Epithelial cell of prostate (primary cell): ENCODE data around the gene UBA3.
A peak's percentile ranks its signal among the peaks of the same experiment; 100 is the strongest.

Experiments used
- DNase-seq: peaks from one replicate; pipeline ENCODE4 v3.0.0-alpha.2; 2011; ENCODE audit warnings: low read depth, low spot score
- H3K27ac ChIP-seq: fragments of 450-650 bp; 2 replicates; pipeline ENCODE4 v1.5.1; 2017; ENCODE audit warnings: mild to moderate bottlenecking

UBA3 gene

DNA sequence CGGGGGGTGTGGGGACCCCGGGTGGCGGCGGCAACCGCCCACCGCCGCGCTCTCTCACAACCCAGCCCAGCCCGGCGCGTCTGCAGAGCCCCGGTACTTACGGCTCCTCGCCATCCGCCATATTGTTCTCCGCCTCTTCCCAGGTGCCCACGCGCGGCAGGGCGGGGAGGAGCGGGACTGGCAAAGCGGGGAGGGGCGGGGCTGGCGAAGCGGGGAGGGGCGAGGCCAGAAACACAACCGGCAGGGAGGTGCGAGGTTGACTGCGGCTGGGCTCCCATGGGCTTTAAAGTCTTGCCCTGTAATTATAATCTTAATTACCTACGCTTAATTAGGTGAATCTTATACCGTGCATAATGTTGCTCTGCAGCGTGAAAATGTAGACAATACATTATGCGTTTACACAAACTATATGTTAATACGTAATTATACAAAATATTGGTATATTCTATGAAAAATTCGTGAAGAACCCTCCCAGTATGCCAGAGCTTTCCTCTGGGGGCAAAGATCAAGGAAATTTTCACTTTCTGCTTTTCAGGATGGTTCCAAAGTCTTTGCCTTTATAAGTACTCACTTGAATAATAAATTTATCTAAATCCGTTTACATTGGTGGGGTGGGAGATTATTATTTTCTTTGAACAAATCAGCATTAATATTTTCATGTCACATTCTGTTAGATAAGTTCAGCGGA is at the start of gene UBA3:
UBA3 (minus strand) TSS at position 133 of the 688 bp plus-strand sequence; CDS start at position 121, 12 bp downstream.
- peak within 1 kb of the TSS; percentile 62 for H3K27ac ChIP-seq
- peak; percentile 46 for DNase-seq

DNA sequence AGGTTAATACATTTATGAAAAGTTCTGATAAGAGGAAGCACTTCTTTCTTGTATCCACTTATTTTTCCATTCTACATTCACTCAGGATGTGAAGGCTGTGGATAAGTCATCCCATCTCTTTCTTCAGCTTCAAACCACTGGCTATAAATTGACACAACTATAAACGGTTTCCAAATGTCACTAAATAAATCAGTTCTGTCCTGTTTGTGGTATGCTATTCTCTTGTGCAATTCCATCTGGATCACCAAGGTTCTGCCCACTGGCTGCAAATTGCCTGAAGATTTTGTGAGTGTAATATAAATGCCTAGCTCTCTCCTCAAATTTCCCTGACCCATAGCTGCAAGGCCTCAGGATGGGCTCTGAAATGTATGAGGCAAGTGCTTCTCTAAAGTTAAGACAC is 49.4 kb upstream of the UBA3 start:
- DNase-seq: no peak
- no peak overlapping the region for H3K27ac ChIP-seq

- no peak for DNase-seq
- no peak overlapping the region for H3K27ac ChIP-seq
These were observed 48.3 kb upstream of the UBA3 start for GRCh38 chr3:69128509-69128908.

GRCh38 chr3:69126999-69127398 is 46.8 kb upstream of the UBA3 start:
- DNase-seq: no peak
- no peak overlapping the region for H3K27ac ChIP-seq

GRCh38 chr3:69126216-69126615 is 46.1 kb upstream of the UBA3 start:
- no peak overlapping the region for H3K27ac ChIP-seq

DNA sequence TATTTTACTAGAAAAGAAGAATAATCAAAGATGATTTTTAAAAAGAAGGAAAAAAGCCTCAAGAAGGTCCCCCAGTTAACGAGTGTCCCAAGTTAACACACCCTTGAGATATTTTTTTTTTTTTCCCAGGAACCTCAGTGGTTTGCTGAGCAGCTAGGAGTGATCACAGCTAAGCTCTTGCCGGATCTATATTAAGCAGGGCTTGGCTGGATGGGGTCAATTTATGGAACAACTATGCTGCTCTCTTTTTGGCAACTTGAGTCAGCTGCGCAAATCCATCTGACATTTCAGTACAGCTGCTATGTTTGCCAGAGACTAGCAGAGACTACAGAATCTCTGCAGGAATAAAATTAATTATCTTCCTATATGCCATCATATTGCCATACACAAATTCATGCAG is 42.2 kb upstream of the UBA3 start, which contains the start of gene LMOD3:
LMOD3 (minus strand) TSS at position 193 of the 400 bp plus-strand sequence. CDS start 209 bp downstream, outside the sequence.
- H3K27ac ChIP-seq: no peak within 1 kb of the TSS
- DNase-seq: no peak

More at GRCh38 chr3:69126216-69126615, 46.1 kb upstream of the UBA3 start:
- DNase-seq: no peak

GRCh38 chr3:69121950-69122349 is 41.8 kb upstream of the UBA3 start:
- H3K27ac ChIP-seq: no peak overlapping the region
- no peak for DNase-seq

GRCh38 chr3:69121513-69121912 is 41.3 kb upstream of the UBA3 start:
- DNase-seq: no peak
- H3K27ac ChIP-seq: no peak overlapping the region

- no peak overlapping the region for H3K27ac ChIP-seq
- no peak for DNase-seq
These were observed 40.8 kb upstream of the UBA3 start for GRCh38 chr3:69120879-69121464.

DNA sequence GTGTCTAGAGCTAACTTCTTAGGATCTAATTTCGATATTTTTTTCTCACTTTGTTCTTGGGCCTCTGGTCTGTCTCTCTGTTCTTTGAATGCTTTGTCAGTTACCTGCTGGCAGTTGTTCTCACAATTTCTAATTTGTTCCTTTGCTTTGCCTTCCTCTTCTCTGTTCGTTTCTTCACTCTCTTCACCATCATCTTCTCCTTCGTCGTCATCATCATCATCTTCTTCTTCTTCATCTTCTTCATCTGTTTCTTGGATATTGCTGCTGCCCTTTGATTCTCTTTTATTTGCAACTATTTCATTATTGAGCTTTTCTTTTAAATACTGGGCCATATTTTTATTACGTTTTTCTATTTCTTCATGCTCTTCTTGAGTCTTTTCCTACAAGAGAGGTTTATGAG is 39.5 kb upstream of the UBA3 start:
- no peak overlapping the region for H3K27ac ChIP-seq
- DNase-seq: no peak

DNA sequence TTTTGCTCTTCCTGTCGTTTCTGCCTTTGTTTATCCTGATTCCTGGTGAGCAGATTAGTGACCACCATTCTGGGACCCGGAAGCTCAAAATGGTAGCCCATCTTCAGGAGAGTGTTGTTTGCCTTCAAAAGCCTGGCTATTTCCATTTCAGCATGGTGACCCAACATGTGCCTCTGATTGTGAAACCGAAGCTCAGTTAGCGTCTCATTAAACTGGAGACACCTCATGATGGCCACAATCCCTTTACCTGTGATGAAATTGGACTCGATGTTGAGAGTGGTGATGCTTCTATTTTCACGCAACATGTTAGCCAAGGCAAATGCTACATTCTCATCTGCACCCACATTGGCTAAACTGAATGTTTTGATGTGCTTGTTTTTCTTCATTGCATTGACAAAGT is 39.0 kb upstream of the UBA3 start:
- no peak overlapping the region for H3K27ac ChIP-seq
- DNase-seq: no peak

- no peak overlapping the region for H3K27ac ChIP-seq
- no peak for DNase-seq
These were observed 38.4 kb upstream of the UBA3 start for GRCh38 chr3:69118555-69118954.

DNA sequence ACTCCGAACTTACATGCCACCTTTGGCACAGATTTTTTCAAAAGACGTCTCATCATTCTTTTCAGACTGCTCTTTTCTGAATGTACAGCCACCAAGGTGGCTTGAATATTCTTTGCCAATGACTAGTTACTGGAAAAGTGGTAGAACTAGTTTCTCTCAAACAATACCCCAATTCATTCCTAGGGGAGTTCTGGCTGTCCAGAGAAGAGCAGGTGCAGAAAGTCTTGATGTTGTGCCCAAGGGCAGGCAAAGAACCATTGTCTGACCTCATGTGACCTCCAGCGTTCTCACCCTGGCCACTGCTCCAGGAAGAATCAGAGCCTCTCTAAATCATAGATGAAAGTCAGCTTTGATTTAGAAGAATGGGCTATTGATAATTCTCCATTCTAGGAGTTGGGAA is 36.7 kb upstream of the UBA3 start:
- H3K27ac ChIP-seq: peak overlapping the region; percentile 19
- DNase-seq: no peak

- peak overlapping the region; percentile 19 for H3K27ac ChIP-seq
- no peak for DNase-seq
These were observed 36.0 kb upstream of the UBA3 start for GRCh38 chr3:69116162-69116561.

DNA sequence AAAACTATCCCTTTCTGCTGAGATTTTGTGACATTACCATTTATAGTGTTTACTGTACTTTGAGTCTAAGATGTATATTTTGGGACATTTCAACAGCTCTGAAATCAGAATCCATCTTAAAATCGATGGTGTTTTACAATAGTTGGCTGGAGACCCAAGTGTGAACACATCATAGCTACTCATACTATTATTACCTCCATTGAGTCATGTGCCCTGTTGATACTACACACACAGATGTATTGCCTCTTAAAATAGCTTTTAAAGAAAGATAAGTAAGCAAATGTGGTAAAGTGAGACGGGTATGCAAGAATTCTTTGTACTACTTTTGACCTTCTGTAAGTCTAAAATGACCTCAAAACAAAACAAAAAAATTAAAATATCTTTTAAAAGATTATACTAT is 35.6 kb upstream of the UBA3 start:
- DNase-seq: no peak

DNA sequence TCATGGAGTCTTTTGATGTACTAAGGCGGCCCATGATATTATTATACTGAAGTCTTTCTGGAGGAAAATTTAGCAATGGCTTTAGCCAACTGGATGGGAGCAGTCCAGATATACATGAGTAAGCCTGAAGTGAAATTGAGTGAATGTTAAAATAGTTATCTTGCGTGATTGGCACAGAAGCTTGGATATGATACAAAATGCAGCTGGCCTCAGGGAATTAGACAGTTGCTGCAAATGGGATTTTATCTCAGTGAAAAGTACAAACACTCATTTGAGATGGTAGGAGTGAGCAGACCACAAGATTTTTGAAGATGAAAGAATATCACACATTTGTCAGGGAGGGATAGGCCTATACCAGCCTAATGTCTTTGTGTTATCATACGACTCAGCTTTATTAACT is 33.4 kb upstream of the UBA3 start:
- H3K27ac ChIP-seq: no peak overlapping the region
- no peak for DNase-seq

More for the DNA sequence above, 35.6 kb upstream of the UBA3 start:
- H3K27ac ChIP-seq: no peak overlapping the region

DNA sequence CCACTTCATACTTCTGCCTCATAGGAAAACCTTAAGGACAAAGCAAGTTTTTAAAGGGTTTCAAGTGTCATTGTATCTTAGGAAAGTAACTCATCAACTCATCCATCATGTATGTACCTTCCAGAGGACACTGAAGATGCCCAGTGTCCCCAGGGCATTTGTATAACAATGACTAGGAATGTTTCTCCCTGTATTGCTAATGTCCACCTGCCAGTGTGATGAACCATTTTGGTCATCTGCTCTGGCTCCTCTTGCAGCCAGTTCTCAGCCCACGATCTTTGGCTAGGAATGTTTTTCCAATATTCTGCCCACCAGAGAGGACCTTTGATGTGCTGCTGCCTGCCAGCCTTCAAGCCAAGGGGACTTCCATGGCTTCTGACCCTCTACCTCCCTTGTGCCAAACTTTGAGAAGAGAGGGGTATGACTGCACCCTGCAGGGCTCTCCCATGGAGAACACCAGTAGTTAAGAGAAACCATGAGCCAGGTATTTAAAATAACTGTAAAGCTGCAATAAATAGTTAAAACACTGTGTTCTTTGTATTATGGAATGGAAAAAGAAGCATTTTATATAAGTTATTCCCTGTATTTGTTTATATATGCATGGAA is 30.9 kb upstream of the UBA3 start:
- no peak for DNase-seq
- H3K27ac ChIP-seq: no peak overlapping the region

DNA sequence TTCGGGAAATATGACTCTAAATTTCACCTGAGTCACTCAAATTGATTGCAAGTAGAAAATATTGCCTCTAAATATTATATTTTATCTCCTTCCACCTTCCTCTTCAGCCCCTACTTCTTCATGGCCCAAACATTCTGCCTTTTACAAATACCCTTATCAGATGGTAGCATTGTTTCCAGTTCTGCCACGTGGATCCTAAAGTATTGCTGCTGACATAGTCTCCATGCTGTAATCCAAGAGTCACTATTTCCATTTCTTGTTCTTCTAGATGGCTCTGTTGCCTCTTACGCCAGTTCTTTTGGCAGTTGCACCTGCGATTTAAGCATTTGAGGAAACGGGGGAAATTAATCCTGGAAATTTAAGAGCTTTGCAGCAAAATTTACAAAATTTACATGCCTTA is 28.6 kb upstream of the UBA3 start:
- no peak overlapping the region for H3K27ac ChIP-seq
- DNase-seq: no peak

DNA sequence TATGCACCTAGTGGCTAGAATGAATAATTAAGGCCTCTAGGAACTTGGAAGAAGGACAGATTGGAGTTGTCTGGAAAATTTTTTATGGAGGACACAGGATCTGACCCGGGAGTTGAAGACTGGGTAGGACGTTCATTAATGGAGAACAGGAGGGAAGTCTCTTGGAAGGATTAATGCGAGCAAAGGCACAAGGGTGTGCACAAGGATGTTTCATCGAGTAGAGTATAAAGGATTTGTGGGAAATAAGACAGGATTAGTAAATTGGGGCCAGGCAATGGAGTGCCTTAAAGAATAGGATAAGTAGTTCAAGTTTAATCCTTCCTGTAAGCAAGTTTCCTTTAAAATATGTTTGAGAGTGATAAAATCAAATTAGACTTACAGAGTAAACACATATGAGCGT is 27.7 kb upstream of the UBA3 start:
- DNase-seq: no peak
- H3K27ac ChIP-seq: no peak overlapping the region

GRCh38 chr3:69105320-69105719 is 25.2 kb upstream of the UBA3 start:
- no peak overlapping the region for H3K27ac ChIP-seq
- no peak for DNase-seq

GRCh38 chr3:69104586-69104985 is 24.4 kb upstream of the UBA3 start:
- DNase-seq: no peak
- H3K27ac ChIP-seq: no peak overlapping the region

- DNase-seq: no peak
- H3K27ac ChIP-seq: no peak overlapping the region
These were observed 23.0 kb upstream of the UBA3 start for GRCh38 chr3:69103123-69103522.
